IPS-18c (cell line): Measurements from ENCODE around the gene BUD23.
"Not testable (repeated sequence)": the region's sequence is repeated elsewhere in the genome, so short reads cannot be mapped to it uniquely, and the experiment has no call there.

Experiments
- H3K4me3 ChIP-seq: 2 replicates; pipeline ENCODE4 v1.7.0; 2013; ENCODE audit warnings: low read depth, mild to moderate bottlenecking, low read length, moderate library complexity; ENCODE audit not compliant: insufficient read depth
- H3K9me3 ChIP-seq: one replicate; pipeline ENCODE4 v1.6.1; 2013; ENCODE audit warnings: mild to moderate bottlenecking, low read length, moderate library complexity; ENCODE audit not compliant: control insufficient read depth, insufficient read depth

Gene BUD23

DNA sequence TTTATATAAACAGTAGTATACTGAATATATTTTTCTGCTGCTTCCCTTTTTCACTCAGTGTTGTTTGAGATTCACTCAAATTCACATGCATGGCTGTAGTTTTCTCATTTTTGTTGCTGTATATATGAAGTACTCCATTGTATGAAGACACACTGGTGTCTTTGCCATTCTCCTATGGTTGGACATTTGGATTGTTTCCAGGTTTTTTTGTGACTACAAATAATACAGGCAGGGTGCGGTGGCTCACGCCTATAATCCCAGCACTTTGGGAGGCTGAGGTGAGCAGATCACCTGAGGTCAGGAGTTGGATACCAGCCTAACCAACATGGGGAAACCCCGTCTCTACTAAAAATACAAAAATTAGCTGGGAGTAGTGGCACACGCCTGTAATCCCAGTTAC, 22.8 kb upstream of the BUD23 start:
- not testable (repeated sequence) for H3K9me3 ChIP-seq, H3K4me3 ChIP-seq

- Histone ChIP-seq H3K9me3 (no peaks in the 10 kb centered on the region), H3K4me3 (no peak overlapping the region)
These were observed 20.4 kb upstream of the BUD23 start for GRCh38 chr7:73663033-73663432.

GRCh38 chr7:73667344-73668102, 15.9 kb upstream of the BUD23 start, which contains the start of gene VPS37D:
Gene VPS37D, plus strand, starts transcription at chr7:73667831. Its CDS starts 128 bp downstream, at chr7:73667959.
- no peaks in the 10 kb centered on the region for H3K9me3 ChIP-seq
- peak within 1 kb of the TSS; percentile 57 for H3K4me3 ChIP-seq

- H3K9me3 ChIP-seq, result no peaks in the 10 kb centered on the region
- H3K4me3 ChIP-seq, result peak overlapping the region; percentile 57
These were observed 15.1 kb upstream of the BUD23 start for GRCh38 chr7:73668103-73668885.

- H3K9me3 ChIP-seq, result no peaks in the 10 kb centered on the region
- peak overlapping the region; percentile 57; the same call in 1 of the 2 replicates for H3K4me3 ChIP-seq
These were observed 14.5 kb upstream of the BUD23 start for GRCh38 chr7:73668886-73669230.

DNA sequence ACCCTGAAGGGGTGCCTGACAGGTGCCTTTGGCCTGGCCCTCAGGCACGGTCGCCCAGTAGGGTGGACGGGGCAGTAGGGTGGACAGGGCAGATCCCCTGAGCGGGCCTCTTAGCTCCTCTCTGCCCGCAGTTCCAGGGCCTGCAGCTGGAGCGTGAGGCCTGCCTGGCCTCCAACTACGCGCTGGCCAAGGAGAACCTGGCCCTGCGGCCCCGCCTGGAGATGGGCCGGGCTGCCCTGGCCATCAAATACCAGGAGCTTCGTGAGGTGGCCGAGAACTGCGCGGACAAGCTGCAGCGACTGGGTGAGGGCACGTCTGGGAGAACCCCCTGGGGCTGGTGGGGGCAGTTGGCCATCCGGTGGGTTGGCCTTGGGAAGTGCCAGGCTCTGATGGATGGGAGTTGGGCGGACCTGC, 14.1 kb upstream of the BUD23 start:
- no peak overlapping the region; the same call in 1 of the 2 replicates for H3K4me3 ChIP-seq
- no peaks in the 10 kb centered on the region for H3K9me3 ChIP-seq

- H3K4me3 ChIP-seq, result no peak overlapping the region
- no peaks in the 10 kb centered on the region for H3K9me3 ChIP-seq
These were observed 13.5 kb upstream of the BUD23 start for GRCh38 chr7:73669858-73670385.

DNA sequence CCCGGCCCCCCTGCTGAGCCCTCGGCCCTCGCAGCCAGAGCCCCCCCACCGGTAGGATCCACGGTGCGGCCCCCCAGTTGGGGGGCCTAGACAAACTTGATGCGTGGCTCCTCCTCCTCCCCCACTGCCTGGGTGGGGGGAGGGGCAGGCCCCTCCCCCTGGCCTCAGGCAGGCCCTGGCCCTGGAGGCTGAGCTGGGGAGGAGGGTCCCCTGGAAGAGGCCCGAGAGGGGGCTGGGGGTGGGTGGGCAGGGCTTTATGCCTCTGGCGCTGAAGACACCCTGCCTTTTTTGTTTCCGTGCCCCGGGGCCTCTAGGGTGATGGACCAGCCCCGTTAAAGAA, 12.1 kb upstream of the BUD23 start:
- H3K9me3 ChIP-seq, result no peaks in the 10 kb centered on the region
- H3K4me3 ChIP-seq, result no peak overlapping the region

DNA sequence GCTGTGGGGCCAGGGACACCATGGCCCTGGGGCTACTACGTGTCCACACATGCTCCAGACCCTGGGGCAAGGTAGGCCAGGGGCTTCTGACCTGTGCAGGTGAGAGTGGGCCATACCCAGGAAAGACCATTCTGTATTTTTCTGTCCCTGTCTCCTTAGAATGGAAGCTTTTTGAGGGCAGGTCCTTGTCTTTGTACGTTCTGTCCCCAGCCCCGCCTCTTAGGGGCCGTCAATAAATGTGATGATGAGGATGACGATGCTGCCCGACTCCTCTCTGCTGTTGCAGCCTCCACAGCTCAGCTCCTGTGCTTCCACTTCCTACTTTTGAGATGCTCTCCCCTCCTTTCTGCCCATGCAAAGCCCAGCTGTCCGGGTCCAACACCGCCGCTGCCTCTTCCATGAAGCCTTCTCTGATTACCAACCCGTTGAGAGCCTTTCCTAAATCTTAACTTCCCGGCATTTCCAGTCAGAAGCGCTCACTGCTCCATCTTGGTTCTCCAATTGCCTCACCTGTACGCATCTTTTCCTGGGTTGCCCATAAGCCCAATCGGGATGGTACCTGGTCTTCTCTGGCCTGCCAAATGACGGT, 11.4 kb upstream of the BUD23 start:
- Histone ChIP-seq H3K9me3 (no peaks in the 10 kb centered on the region), H3K4me3 (no peak overlapping the region)

DNA sequence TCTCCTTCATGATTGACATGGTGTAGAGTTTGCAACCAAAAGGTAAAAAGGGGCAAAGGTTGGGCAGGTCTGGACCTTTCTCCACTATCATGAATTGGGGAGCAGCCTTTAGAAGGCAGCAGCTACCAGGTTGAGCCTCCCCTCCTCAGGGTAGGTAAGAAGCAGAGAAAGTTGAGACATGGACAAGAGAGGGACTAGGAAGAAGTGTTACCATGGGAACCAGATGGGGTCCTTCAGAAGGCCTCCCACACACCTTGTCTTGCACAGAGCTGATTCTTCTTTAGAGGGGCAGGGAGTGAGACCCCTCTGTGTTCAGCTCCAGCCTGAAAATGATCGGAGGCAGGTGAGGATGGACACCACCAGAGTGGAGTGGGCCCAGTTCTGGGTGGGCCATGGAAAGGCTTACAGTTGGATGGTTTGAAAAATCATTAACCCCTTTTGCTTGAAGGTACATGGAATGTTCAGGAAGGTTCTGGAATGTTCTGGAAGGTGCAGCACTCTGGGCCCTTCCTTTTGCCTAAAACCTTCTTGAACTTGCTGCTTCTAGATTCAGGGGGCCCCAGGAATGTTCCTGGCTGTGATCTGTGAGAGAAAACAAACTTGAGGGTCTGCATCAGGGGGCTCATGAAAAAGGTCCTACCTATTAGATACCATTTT, 8.8 kb upstream of the BUD23 start:
- Histone ChIP-seq H3K4me3 (no peak overlapping the region), H3K9me3 (no peaks in the 10 kb centered on the region)

DNA sequence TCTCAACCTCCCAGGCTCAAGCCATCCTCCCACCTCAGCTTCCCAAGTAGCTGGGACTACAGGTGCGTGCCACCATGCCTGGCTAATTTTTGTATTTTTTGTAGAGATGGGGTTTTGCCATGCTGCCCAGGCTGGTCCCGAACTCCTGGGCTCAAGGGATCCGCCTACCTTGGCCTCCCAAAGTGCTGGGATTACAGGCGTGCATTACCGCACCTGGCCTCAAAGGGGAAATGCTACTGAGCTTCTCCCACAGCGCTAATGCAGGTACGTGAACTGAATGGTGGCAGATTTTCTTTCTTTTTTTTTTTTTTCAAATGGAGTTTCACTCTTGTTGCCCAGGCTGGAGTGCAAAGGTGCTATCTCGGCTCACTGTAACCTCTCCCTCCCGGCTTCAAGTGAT, 7.3 kb upstream of the BUD23 start:
- not testable (repeated sequence) for H3K4me3 ChIP-seq

GRCh38 chr7:73678862-73679261, 4.5 kb upstream of the BUD23 start:
- Histone ChIP-seq H3K9me3 (no peaks in the 10 kb centered on the region), H3K4me3 (no peak overlapping the region)

More for the DNA sequence above, 7.3 kb upstream of the BUD23 start:
- H3K9me3 ChIP-seq, result not testable (repeated sequence)

DNA sequence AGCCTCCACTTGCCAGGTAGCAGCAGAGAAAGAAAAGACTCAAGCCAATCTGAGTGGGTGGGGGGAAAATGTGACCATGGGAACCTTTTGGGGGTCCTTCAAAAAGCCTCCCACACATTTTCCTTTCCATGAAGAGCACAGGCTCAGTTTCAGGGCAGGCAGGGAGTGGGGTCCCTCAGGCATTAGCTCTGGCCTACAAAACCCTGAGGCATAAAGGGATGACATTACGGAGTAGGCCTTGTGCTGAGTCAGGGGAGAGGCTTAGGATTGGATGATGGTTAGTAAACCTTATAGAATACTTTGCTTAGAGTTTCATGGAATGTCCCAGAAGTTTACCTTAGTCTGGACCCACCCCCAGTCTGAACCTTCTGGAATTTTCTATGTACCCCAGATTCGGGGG, 3.7 kb upstream of the BUD23 start:
- Histone ChIP-seq H3K4me3 (no peak overlapping the region), H3K9me3 (no peaks in the 10 kb centered on the region)

DNA sequence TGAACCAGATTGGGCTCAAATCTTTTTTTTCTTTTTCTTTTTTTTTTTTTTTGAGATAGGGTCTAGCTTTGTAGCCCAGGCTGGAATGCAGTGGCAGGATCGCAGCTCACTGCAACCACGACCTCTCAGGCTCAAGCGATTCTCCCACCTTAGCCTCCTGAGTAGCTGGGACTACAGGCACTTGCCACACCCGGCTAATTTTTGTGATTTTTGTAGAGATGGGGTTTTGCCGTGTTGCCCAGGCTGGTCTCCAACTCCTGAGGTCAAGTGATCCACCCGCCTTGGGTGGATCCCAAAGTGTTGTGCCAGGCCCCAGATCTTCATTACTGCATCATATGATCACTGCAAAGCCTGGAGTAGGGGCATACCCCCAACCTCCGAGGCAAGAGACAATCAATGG, 2.9 kb upstream of the BUD23 start:
- Histone ChIP-seq H3K4me3 (no peak overlapping the region), H3K9me3 (no peaks in the 10 kb centered on the region)

GRCh38 chr7:73681031-73681430, 2.4 kb upstream of the BUD23 start:
- H3K4me3 ChIP-seq, result no peak overlapping the region

DNA sequence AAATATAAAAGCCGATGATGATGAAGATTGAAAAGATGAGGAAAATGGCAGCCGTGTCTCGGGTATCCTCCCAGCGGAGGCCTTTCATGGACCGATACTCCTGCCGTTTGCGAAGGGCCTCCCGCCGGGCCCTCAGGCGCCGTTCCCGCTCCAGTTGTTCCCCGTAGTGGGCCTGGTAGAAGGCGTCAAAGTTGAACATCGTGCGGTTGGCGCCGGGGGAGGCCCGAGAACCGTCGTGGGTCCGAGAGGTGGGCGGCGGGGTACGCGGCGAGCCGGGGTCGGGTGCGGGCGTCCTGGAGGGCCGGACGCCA, 697 bp upstream of the BUD23 start:
- H3K9me3 ChIP-seq, result no peaks in the 10 kb centered on the region
- peak overlapping the region; percentile 95 for H3K4me3 ChIP-seq

More at GRCh38 chr7:73681031-73681430, 2.4 kb upstream of the BUD23 start:
- no peaks in the 10 kb centered on the region for H3K9me3 ChIP-seq

- Histone ChIP-seq H3K4me3 (peak overlapping the region; percentile 95), H3K9me3 (no peaks in the 10 kb centered on the region)
These were observed 644 bp downstream of the BUD23 start for GRCh38 chr7:73683788-73684693.
